Lower leg skin (tissue), 3 donors: ENCODE measurements around the gene TSSC4.

Experiments
- CTCF ChIP-seq, 3 donors: fragments of 450-650 bp; IDR thresholded peaks; one replicate each; pipeline ENCODE4 v1.5.1; 2016; ENCODE audit warnings: antibody characterized with exemption in 3 of 3, mild to moderate bottlenecking in 3 of 3, moderate library complexity in 2 of 3
- POLR2A ChIP-seq, 2 donors: fragments of 450-650 bp; IDR thresholded peaks; one replicate each; pipeline ENCODE4 v1.6.1; 2016 to 2017; ENCODE audit warnings: antibody characterized with exemption in 2 of 2, mild to moderate bottlenecking in 1 of 2, moderate library complexity in 1 of 2

GRCh38 chr11:2408671-2409070 lies 8.1 kb downstream of the TSSC4 start:
- TF ChIP-seq POLR2A (IDR thresholded peaks at IDR 0.05), result no peak
- TF ChIP-seq CTCF (IDR thresholded peaks at IDR 0.05), result no peak
